Heart left ventricle (tissue), 16 donors: ENCODE measurements around the gene LMTK2. TPM values are rescaled to one million over a fixed set of nuclear protein-coding genes. Genes with fewer than 3 reads are reported as not detected.
A peak's percentile ranks its signal among the peaks of the same experiment; 100 is the strongest.

ENCODE experiments used
- ATAC-seq, 4 donors: fragments of 200-7000 bp; cut with Tn5 transposase; one replicate each; pipeline ENCODE4 v1.9.1; 2020 to 2022; ENCODE audit warnings: moderate library complexity in 4 of 4, mild to moderate bottlenecking in 3 of 4, moderate number of reproducible peaks in 1 of 4
- DNase-seq, 5 donors: peaks; one replicate each; pipeline ENCODE4 v3.0.0-alpha.2; 2020
- H3K27ac ChIP-seq, 12 donors: fragments of 200-600 bp; sonication (generic) in 4 of 12; one replicate each; pipeline versions ENCODE4 v1.5.0 to v1.8.0; 2016 to 2022; ENCODE audit warnings: mild to moderate bottlenecking in 2 of 12
- H3K27me3 ChIP-seq, 9 donors: fragments of 200-600 bp; sonication (generic) in 2 of 9; one replicate each; pipeline versions ENCODE4 v1.5.1 to v1.8.0; 2016 to 2022; ENCODE audit warnings: mild to moderate bottlenecking in 3 of 9
- H3K36me3 ChIP-seq, 9 donors: fragments of 200-600 bp; sonication (generic) in 2 of 9; one replicate each; pipeline versions ENCODE4 v1.5.0 to v1.8.0; 2018 to 2022; ENCODE audit warnings: mild to moderate bottlenecking in 2 of 9
- H3K4me1 ChIP-seq, 12 donors: fragments of 200-600 bp; sonication (generic) in 4 of 12; one replicate each; pipeline versions ENCODE4 v1.5.0 to v1.8.0; 2016 to 2022; ENCODE audit warnings: mild to moderate bottlenecking in 3 of 12
- H3K4me3 ChIP-seq, 12 donors: fragments of 200-600 bp; sonication (generic) in 4 of 12; one replicate each; pipeline versions ENCODE4 v1.5.0 to v1.8.0; 2017 to 2022; ENCODE audit warnings: mild to moderate bottlenecking in 9 of 12, moderate library complexity in 4 of 12
- H3K9me3 ChIP-seq, 12 donors: fragments of 200-600 bp; sonication (generic) in 4 of 12; one replicate each; pipeline versions ENCODE4 v1.5.0 to v1.8.0; 2016 to 2022; ENCODE audit warnings: mild to moderate bottlenecking in 1 of 12
- CTCF ChIP-seq, 12 donors: fragments of 200-600 bp; sonication (generic) in 4 of 12; IDR thresholded peaks; one replicate each; pipeline versions ENCODE4 v1.5.0 to v1.8.0; 2018 to 2022; ENCODE audit warnings: antibody characterized with exemption in 12 of 12, mild to moderate bottlenecking in 5 of 12
- POLR2A ChIP-seq, 2 donors: fragments of 450-650 bp; IDR thresholded peaks; one replicate each; pipeline ENCODE4 v1.6.1; 2017; ENCODE audit warnings: antibody characterized with exemption in 2 of 2, mild to moderate bottlenecking in 2 of 2, moderate library complexity in 2 of 2
- WGBS, 4 donors: extraction: QIAGEN DNeasy Blood & Tissue Kit in 2 of 4; methylation state at CpG; one replicate each; pipeline versions ENCODE4 v1.1.5 to v1.1.7; 2013 to 2018; 5-methylcytosine and 5-hydroxymethylcytosine counted together
- intact Hi-C, 10 donors: fragments of 100-400 bp; cut with DNase I; formaldehyde crosslinking; loops; one replicate each; pipeline versions ENCODE4 v1.11.1 to v1.14.2; 2022
- polyA plus RNA-seq, 2 donors: library from polyadenylated mRNA; stranded (reverse); fragments of 200-250 nt; gene quantifications; one replicate each; pipeline ENCODE4 v1.2.3, GENCODE V29; 2013
- total RNA-seq, 9 donors: library from RNA; depleted of rRNA in 2 of 9; stranded (reverse); fragments of >200 nt in 2 of 9; fragmentation: NEBNext Ultra II Directional in 3 of 9; extraction: Animal tissue kit (Norgen Biotek cat#: 25700) in 3 of 9; gene quantifications; one replicate each; pipeline versions ENCODE4 v1.1.0 to v1.2.4, GENCODE V29; 2016 to 2023
- donor health status: ischemic (EF 13 %, LVEDD 7.1; RV severe dilation, severe dysfunction).
- donor health status: healthy with polysubstance abuse.
- donor health status: DM: no; HTN: yes; CAD: no.
- donor health status: DM: no; HTN: no; CAD: no.
- donor health status: ischemic (EF 25% LVEDD 6.9; RV normal size, moderate dysfunction).
- donor health status: ischemic (EF 25% LVEDD 5.7; RV mildly dilated, moderate dysfunction).
- donor health status: healthy.
- donor health status: DM: yes; HTN: yes; CAD: no.
- donor health status: ischemic (EF 35%, LVEDD 5.7; RV mildly dilated, moderate dysfunction).
- donor health status: nonischemic (EF 11% LVEDD 7.7; RV severe dilation, severe dysfunction).
- donor health status: DM: yes; HTN: yes; CAD: no.
- donor health status: PGD.
- donor health status: ischemic (EF 29% LVEDD 5.4; RV normal size, mild dysfunction).
- donor health status: nonischemic (EF 23%, LVEDD 6.1; RV moderate dilation, normal function).

Gene LMTK2
- total and polyA plus RNA-seq, 11 donors, result 6.3 to 58.3 (median 27.3) TPM

- ATAC-seq (peak in 1 of 4 donors; percentile 25), DNase-seq (no peak)
- Histone ChIP-seq H3K9me3 (no peaks in the 10 kb centered on the region), H3K27me3 (peaks cover 0 to 26% (median 0%) of the 10 kb centered on the region in 9 donors), H3K36me3 (no peaks in the 10 kb centered on the region), H3K4me3 (no peak overlapping the region), H3K4me1 (peaks cover 0 to 67% (median 44%) of the 10 kb centered on the region in 12 donors), H3K27ac (peak overlapping the region in 8 of 12 donors; percentile 8 to 82 (median 49))
- intact Hi-C loops, result no loop called here
- TF ChIP-seq POLR2A (IDR thresholded peaks at IDR 0.05), result no peak
- no peak for TF ChIP-seq CTCF (IDR thresholded peaks at IDR 0.05)
- 28 to 42% (median 30%) methylated on average over 4 of the region's 4 CpGs for WGBS, 4 donors
These were observed 24.3 kb downstream of the LMTK2 start for GRCh38 chr7:98130959-98131358.

- Histone ChIP-seq H3K4me3 (no peak overlapping the region), H3K27ac (peak overlapping the region in 1 of 12 donors; percentile 82), H3K9me3 (no peaks in the 10 kb centered on the region), H3K36me3 (peaks cover 0 to 12% (median 4%) of the 10 kb centered on the region in 9 donors), H3K27me3 (peaks cover 0 to 21% (median 0%) of the 10 kb centered on the region in 9 donors), H3K4me1 (peaks cover 0 to 74% (median 39%) of the 10 kb centered on the region in 12 donors)
- 60 to 73% (median 67%) methylated on average over 4 of the region's 4 CpGs for WGBS, 4 donors
- intact Hi-C loops, result no loop called here
- no peak for DNase-seq
- TF ChIP-seq CTCF (IDR thresholded peaks at IDR 0.05) (no peak), POLR2A (IDR thresholded peaks at IDR 0.05) (no peak)
- ATAC-seq, result peak in 2 of 4 donors; percentile 14 to 27
These were observed 26.5 kb downstream of the LMTK2 start for GRCh38 chr7:98133181-98133580.

GRCh38 chr7:98133621-98134303, 27.1 kb downstream of the LMTK2 start:
- intact Hi-C loops, result no loop called here
- no peak overlapping the region for H3K4me3 ChIP-seq
- ATAC-seq, result no peak
- 65 to 88% (median 79%) methylated on average over 4 of the region's 4 CpGs for WGBS, 4 donors
- H3K27ac ChIP-seq, result no peak overlapping the region
- H3K4me1 ChIP-seq, result peaks cover 0 to 80% (median 39%) of the 10 kb centered on the region in 12 donors
- peaks cover 0 to 16% (median 0%) of the 10 kb centered on the region in 9 donors for H3K27me3 ChIP-seq
- H3K36me3 ChIP-seq, result peaks cover 0 to 17% (median 10%) of the 10 kb centered on the region in 9 donors
- TF ChIP-seq CTCF (IDR thresholded peaks at IDR 0.05), result no peak
- TF ChIP-seq POLR2A (IDR thresholded peaks at IDR 0.05), result no peak
- no peaks in the 10 kb centered on the region for H3K9me3 ChIP-seq
- no peak for DNase-seq

GRCh38 chr7:98134420-98135228, 28.0 kb downstream of the LMTK2 start:
- no peak for ATAC-seq
- Histone ChIP-seq H3K36me3 (peaks cover 0 to 26% (median 18%) of the 10 kb centered on the region in 9 donors), H3K27me3 (peaks cover 0 to 14% (median 0%) of the 10 kb centered on the region in 9 donors), H3K9me3 (no peaks in the 10 kb centered on the region), H3K4me3 (no peak overlapping the region), H3K4me1 (peaks cover 0 to 80% (median 39%) of the 10 kb centered on the region in 12 donors), H3K27ac (no peak overlapping the region)
- TF ChIP-seq POLR2A (IDR thresholded peaks at IDR 0.05) (no peak), CTCF (IDR thresholded peaks at IDR 0.05) (no peak)
- DNase-seq, result no peak
- intact Hi-C loops, result no loop called here
- 86 to 93% (median 90%) methylated on average over 9 of the region's 9 CpGs for WGBS, 4 donors
